Measurements from ENCODE around the gene CLDND2.

DNA sequence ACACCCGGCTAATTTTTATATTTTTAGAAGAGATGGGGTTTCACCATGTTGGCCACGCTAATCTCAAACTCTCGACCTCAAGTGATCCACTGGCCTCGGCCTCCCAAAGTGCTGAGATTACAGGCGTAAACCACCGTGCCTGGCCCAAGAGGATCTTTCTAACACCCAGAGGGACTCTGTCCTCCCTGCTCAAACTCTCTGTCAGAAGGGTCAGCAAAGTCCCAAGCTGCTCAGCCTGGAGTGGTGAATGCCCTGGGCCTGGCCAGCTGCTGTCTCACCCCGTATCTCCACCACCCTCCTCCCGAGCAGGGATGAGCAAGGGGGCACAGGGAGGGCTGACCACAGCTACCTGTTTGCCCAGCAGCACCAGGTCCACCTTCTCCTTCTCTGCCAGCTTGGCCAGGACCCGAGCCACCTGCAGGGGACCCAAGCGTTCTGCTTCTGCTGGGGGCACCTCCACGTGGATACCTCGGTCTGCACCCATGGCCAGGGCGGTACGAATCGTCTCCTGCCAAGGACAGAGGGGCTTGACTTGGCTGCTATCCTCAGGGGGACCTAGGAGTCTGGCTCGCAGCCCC, 15.9 kb downstream of the CLDND2 start:
- TF ChIP-seq, protein P1, sequence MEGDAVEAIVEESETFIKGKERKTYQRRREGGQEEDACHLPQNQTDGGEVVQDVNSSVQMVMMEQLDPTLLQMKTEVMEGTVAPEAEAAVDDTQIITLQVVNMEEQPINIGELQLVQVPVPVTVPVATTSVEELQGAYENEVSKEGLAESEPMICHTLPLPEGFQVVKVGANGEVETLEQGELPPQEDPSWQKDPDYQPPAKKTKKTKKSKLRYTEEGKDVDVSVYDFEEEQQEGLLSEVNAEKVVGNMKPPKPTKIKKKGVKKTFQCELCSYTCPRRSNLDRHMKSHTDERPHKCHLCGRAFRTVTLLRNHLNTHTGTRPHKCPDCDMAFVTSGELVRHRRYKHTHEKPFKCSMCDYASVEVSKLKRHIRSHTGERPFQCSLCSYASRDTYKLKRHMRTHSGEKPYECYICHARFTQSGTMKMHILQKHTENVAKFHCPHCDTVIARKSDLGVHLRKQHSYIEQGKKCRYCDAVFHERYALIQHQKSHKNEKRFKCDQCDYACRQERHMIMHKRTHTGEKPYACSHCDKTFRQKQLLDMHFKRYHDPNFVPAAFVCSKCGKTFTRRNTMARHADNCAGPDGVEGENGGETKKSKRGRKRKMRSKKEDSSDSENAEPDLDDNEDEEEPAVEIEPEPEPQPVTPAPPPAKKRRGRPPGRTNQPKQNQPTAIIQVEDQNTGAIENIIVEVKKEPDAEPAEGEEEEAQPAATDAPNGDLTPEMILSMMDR (IDR thresholded peaks at IDR 0.05) = no peak
- no peak for TF ChIP-seq POLR2A (IDR thresholded peaks at IDR 0.05)
